ENCODE data around the gene EIF3D.

EIF3D gene

GRCh38 chr22:36528795-36529751, at the start of gene EIF3D:
TSS of gene EIF3D (minus strand) at chr22:36529166. CDS start at chr22:36526121, 3,045 bp downstream.
- peak; percentile 95 for FAIRE-seq

GRCh38 chr22:36578619-36579018, 49.7 kb upstream of the EIF3D start:
- DNase-seq (ENCODE audit: low spot score), result no peak
- FAIRE-seq, result peak; percentile 71

More at GRCh38 chr22:36528795-36529751, at the start of gene EIF3D:
- DNase-seq (ENCODE audit: low spot score), result peak; percentile 97

- peak; percentile 91 for DNase-seq (ENCODE audit: low spot score)
Observed at GRCh38 chr22:36577019-36577418, 48.1 kb upstream of the EIF3D start.

GRCh38 chr22:36574728-36575127, 45.8 kb upstream of the EIF3D start:
- no peak for FAIRE-seq
- DNase-seq (ENCODE audit: low spot score), result no peak

More at GRCh38 chr22:36577019-36577418, 48.1 kb upstream of the EIF3D start:
- peak; percentile 95 for FAIRE-seq

- FAIRE-seq (no peak), DNase-seq (ENCODE audit: low spot score) (no peak)
Observed at GRCh38 chr22:36573815-36574363, 44.9 kb upstream of the EIF3D start.

GRCh38 chr22:36571991-36572390, 43.0 kb upstream of the EIF3D start:
- no peak for FAIRE-seq
- DNase-seq (ENCODE audit: low spot score), result no peak

GRCh38 chr22:36569999-36570398, 41.0 kb upstream of the EIF3D start:
- DNase-seq (ENCODE audit: low spot score) (peak; percentile 37), FAIRE-seq (peak; percentile 89)

- DNase-seq (ENCODE audit: low spot score) (no peak), FAIRE-seq (no peak)
Observed at GRCh38 chr22:36568846-36569245, 39.9 kb upstream of the EIF3D start.

- no peak for FAIRE-seq
Observed at GRCh38 chr22:36566720-36567119, 37.8 kb upstream of the EIF3D start.

GRCh38 chr22:36565686-36566085, 36.7 kb upstream of the EIF3D start:
- no peak for FAIRE-seq

More at GRCh38 chr22:36566720-36567119, 37.8 kb upstream of the EIF3D start:
- DNase-seq (ENCODE audit: low spot score), result no peak

GRCh38 chr22:36565159-36565507, 36.2 kb upstream of the EIF3D start:
- FAIRE-seq (no peak), DNase-seq (ENCODE audit: low spot score) (no peak)

More at GRCh38 chr22:36565686-36566085, 36.7 kb upstream of the EIF3D start:
- peak; percentile 81 for DNase-seq (ENCODE audit: low spot score)

GRCh38 chr22:36564422-36565158, 35.6 kb upstream of the EIF3D start:
- FAIRE-seq (no peak), DNase-seq (ENCODE audit: low spot score) (no peak)

GRCh38 chr22:36563898-36564297, 34.9 kb upstream of the EIF3D start:
- DNase-seq (ENCODE audit: low spot score), result no peak
- no peak for FAIRE-seq

- FAIRE-seq (no peak), DNase-seq (ENCODE audit: low spot score) (no peak)
Observed at GRCh38 chr22:36563444-36563843, 34.5 kb upstream of the EIF3D start.

- FAIRE-seq, result no peak
- DNase-seq (ENCODE audit: low spot score), result no peak
Observed at GRCh38 chr22:36563001-36563400, 34.0 kb upstream of the EIF3D start.

GRCh38 chr22:36562261-36562835, 33.4 kb upstream of the EIF3D start:
- peak; percentile 99 for FAIRE-seq

GRCh38 chr22:36561291-36561811, 32.4 kb upstream of the EIF3D start:
- FAIRE-seq (no peak), DNase-seq (ENCODE audit: low spot score) (no peak)

More at GRCh38 chr22:36562261-36562835, 33.4 kb upstream of the EIF3D start:
- peak; percentile 67 for DNase-seq (ENCODE audit: low spot score)

- FAIRE-seq (peak; percentile 30), DNase-seq (ENCODE audit: low spot score) (no peak)
Observed at GRCh38 chr22:36560001-36560400, 31.0 kb upstream of the EIF3D start.

- DNase-seq (ENCODE audit: low spot score) (no peak), FAIRE-seq (no peak)
Observed at GRCh38 chr22:36554098-36554497, 25.1 kb upstream of the EIF3D start.

- FAIRE-seq (no peak), DNase-seq (ENCODE audit: low spot score) (no peak)
Observed at GRCh38 chr22:36552289-36552688, 23.3 kb upstream of the EIF3D start.
